HEK293T (cell line): Measurements from ENCODE around the gene LPIN3.
"Not testable (repeated sequence)": the region's sequence is repeated elsewhere in the genome, so short reads cannot be mapped to it uniquely, and the experiment has no call there.

Source experiments
- CTCF ChIA-PET: fragments of 350-600 bp; formaldehyde crosslinking; extraction: SDS; loops from one replicate; lab custom pipeline; 2021; ENCODE audit warnings: antibody characterized with exemption, inconsistent platforms; lab: Yijun Ruan, JAX
- POLR2A ChIA-PET: fragments of 350-600 bp; formaldehyde crosslinking; extraction: SDS; loops from one replicate; lab custom pipeline; 2020; ENCODE audit warnings: antibody characterized with exemption, inconsistent platforms; lab: Yijun Ruan, JAX
- DNase-seq: peaks from one replicate; pipeline ENCODE4 v3.0.0; 2012; ENCODE audit warnings: mixed read lengths; ENCODE audit errors: extremely low spot score
- ARNT ChIP-seq: fragments of 450-650 bp; IDR thresholded peaks from 2 replicates; pipeline ENCODE4 v1.6.1; 2017; ENCODE audit warnings: mild to moderate bottlenecking
- BHLHE40 ChIP-seq: fragments of 450-650 bp; IDR thresholded peaks from 2 replicates; pipeline ENCODE4 v1.6.1; 2016; ENCODE audit warnings: mild to moderate bottlenecking, moderate library complexity, borderline replicate concordance
- CTBP1 ChIP-seq: fragments of 450-650 bp; IDR thresholded peaks from 2 replicates; pipeline ENCODE4 v1.6.1; 2016; ENCODE audit warnings: borderline replicate concordance
- ELF4 ChIP-seq: fragments of 450-650 bp; IDR thresholded peaks from 2 replicates; pipeline ENCODE4 v1.6.1; 2017; ENCODE audit warnings: antibody characterized with exemption
- FOXA1 ChIP-seq: fragments of 450-650 bp; IDR thresholded peaks from 2 replicates; pipeline ENCODE4 v1.6.1; 2016; ENCODE audit warnings: mild to moderate bottlenecking
- FOXK2 ChIP-seq: fragments of 450-650 bp; IDR thresholded peaks from 2 replicates; pipeline ENCODE4 v1.6.1; 2016; ENCODE audit warnings: mild to moderate bottlenecking
- FOXM1 ChIP-seq: fragments of 450-650 bp; IDR thresholded peaks from 2 replicates; pipeline ENCODE4 v1.6.1; 2017; ENCODE audit warnings: mild to moderate bottlenecking, borderline replicate concordance
- HDGF ChIP-seq: fragments of 450-650 bp; IDR thresholded peaks from 2 replicates; pipeline ENCODE4 v1.6.1; 2017; ENCODE audit warnings: antibody characterized with exemption, borderline replicate concordance
- L3MBTL2 ChIP-seq: fragments of 450-650 bp; conservative IDR thresholded peaks from 2 replicates; pipeline ENCODE4 v1.6.1; 2016; ENCODE audit warnings: mild to moderate bottlenecking
- LEF1 ChIP-seq: fragments of 450-650 bp; IDR thresholded peaks from 2 replicates; pipeline ENCODE4 v1.6.1; 2017; ENCODE audit warnings: mild to moderate bottlenecking, borderline replicate concordance
- NFRKB ChIP-seq: fragments of 450-650 bp; IDR thresholded peaks from 2 replicates; pipeline ENCODE4 v1.6.1; 2016; ENCODE audit warnings: mild to moderate bottlenecking, moderate library complexity
- PKNOX1 ChIP-seq: fragments of 450-650 bp; IDR thresholded peaks from 2 replicates; pipeline ENCODE4 v1.6.1; 2016
- SP1 ChIP-seq: fragments of 450-650 bp; IDR thresholded peaks from 2 replicates; pipeline ENCODE4 v1.6.1; 2017
- SUZ12 ChIP-seq: fragments of 450-650 bp; IDR thresholded peaks from 2 replicates; pipeline ENCODE4 v1.6.1; 2016; ENCODE audit warnings: mild to moderate bottlenecking
- TARDBP ChIP-seq: fragments of 450-650 bp; IDR thresholded peaks from 2 replicates; pipeline ENCODE4 v1.6.1; 2016
- ZNF384 ChIP-seq: fragments of 450-650 bp; IDR thresholded peaks from 2 replicates; pipeline ENCODE4 v1.6.1; 2016

LPIN3 gene

GRCh38 chr20:41308726-41309413 is 31.8 kb upstream of the LPIN3 start:
- ChIA-PET POLR2A (interaction anchor here (0.8 to 2.1 kb wide), 2 partner anchors 8 to 11 kb away, joined by 3 to 7 read pairs; partner anchors contain the start of gene ZHX3), CTCF (no interaction called here)
- TF ChIP-seq HDGF (no peak), TARDBP (no peak), FOXA1 (no peak), FOXM1 (no peak), SP1 (no peak), FOXK2 (no peak), ZNF384 (no peak), CTBP1 (no peak), SUZ12 (no peak), PKNOX1 (no peak), NFRKB (no peak), ELF4 (no peak), LEF1 (no peak), ARNT (no peak), BHLHE40 (no peak), L3MBTL2 (no peak)
- DNase-seq = no peak

GRCh38 chr20:41309817-41310216 is 30.8 kb upstream of the LPIN3 start:
- DNase-seq = no peak
- ChIA-PET CTCF (no interaction called here), POLR2A (no interaction called here)
- TF ChIP-seq PKNOX1 (no peak; the same call in 1 of the 2 replicates), SUZ12 (no peak), ELF4 (no peak), SP1 (no peak), L3MBTL2 (no peak), ZNF384 (no peak), FOXM1 (no peak), LEF1 (no peak), CTBP1 (no peak)

DNA sequence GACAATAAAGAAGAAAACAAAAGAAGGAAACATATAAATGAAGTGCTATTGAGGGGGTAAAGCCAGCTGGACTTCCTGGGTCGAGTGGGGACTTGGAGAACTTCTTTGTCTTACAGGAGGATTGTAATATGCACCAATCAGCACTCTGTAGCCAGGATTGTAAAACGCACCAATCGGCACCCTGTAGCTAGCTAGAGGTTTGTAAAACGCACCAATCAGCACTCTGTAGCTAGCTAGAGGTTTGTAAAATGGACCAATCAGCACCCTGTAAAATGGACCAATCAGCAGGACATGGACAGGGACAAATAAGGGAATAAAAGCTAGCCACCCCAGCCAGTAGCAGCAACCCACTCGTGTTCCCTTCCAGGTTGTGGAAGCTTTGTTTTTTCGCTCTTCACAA is 28.6 kb upstream of the LPIN3 start:
- ChIA-PET CTCF (interaction anchor here (0.6 kb wide), 1 partner anchor 1139 kb away, joined by 5 read pairs; no protein-coding TSS in a partner anchor), POLR2A (interaction anchor here (1.8 kb wide), 1 partner anchor 8 kb away, joined by 5 read pairs; no protein-coding TSS in a partner anchor)
- DNase-seq = not testable (repeated sequence)

GRCh38 chr20:41314386-41314785 is 26.2 kb upstream of the LPIN3 start:
- ChIA-PET POLR2A (no interaction called here), CTCF (no interaction called here)
- TF ChIP-seq BHLHE40 = no peak
- TF ChIP-seq CTBP1 = no peak
- no peak for TF ChIP-seq PKNOX1
- TF ChIP-seq SUZ12 = no peak
- TF ChIP-seq ELF4 = no peak
- TF ChIP-seq TARDBP = no peak
- TF ChIP-seq SP1 = no peak
- no peak for TF ChIP-seq FOXA1
- TF ChIP-seq LEF1 = no peak
- TF ChIP-seq HDGF = no peak
- TF ChIP-seq NFRKB = no peak
- TF ChIP-seq ARNT = no peak
- TF ChIP-seq ZNF384 = no peak
- no peak for DNase-seq

- CTCF ChIA-PET = no interaction called here
- no peak for DNase-seq
- TF ChIP-seq PKNOX1 (no peak), HDGF (no peak), NFRKB (no peak), LEF1 (no peak), SP1 (no peak), FOXA1 (no peak), ARNT (no peak), SUZ12 (no peak), ZNF384 (no peak), FOXM1 (no peak)
- POLR2A ChIA-PET = interaction anchor here (1.0 to 2.7 kb wide), 3 partner anchors 11 to 18 kb away, joined by 3 to 11 read pairs (median 3); no protein-coding TSS in a partner anchor
Observed at GRCh38 chr20:41316051-41316450, 24.6 kb upstream of the LPIN3 start.
